Spleen (tissue), 7 donors: Measurements from ENCODE around the gene APEX1.

Source experiments
- CTCF ChIP-seq, 11 experiments: fragments of 200-600 bp in 7 of 11; fragments of 450-650 bp in 4 of 11; sonication (generic) in 4 of 11; IDR thresholded peaks in 8 of 11; conservative IDR thresholded peaks in 3 of 11; 1 replicate in 7 of 11; 2 replicates in 4 of 11; pipeline versions ENCODE4 v1.4.0 to v1.8.0; 2016 to 2021; ENCODE audit warnings: antibody characterized with exemption in 11 of 11, inconsistent platforms in 4 of 11, mild to moderate bottlenecking in 1 of 11
- POLR2A ChIP-seq, 3 donors: fragments of 450-650 bp; IDR thresholded peaks; one replicate each; pipeline ENCODE4 v1.5.1; 2017; ENCODE audit warnings: antibody characterized with exemption in 3 of 3, mild to moderate bottlenecking in 1 of 3
- POLR2AphosphoS5 ChIP-seq, 3 donors: sonication (generic); formaldehyde crosslinking; IDR thresholded peaks; one replicate each; pipeline ENCODE4 v1.5.1; 2017; ENCODE audit warnings: antibody characterized with exemption in 3 of 3
- donor health status: DM: no; HTN: no; CAD: no; lungs with moderate emphysema.
- donor health status: DM: no; HTN: no; CAD: no.
- donor health status: DM: no; HTN: no; CAD: no.

- TF ChIP-seq POLR2AphosphoS5 (IDR thresholded peaks at IDR 0.05): no peak
- no peak for TF ChIP-seq POLR2A (IDR thresholded peaks at IDR 0.05)
- TF ChIP-seq CTCF (IDR thresholded peaks at IDR 0.05 in 8 of 11, conservative IDR thresholded peaks at IDR 0.05 in 3 of 11): no peak
Observed at GRCh38 chr14:20441461-20441860, 13.6 kb upstream of the APEX1 start.
